ENCODE data around the gene CACNA1B. TPM values are rescaled to one million over a fixed set of nuclear protein-coding genes. Genes with fewer than 3 reads are reported as not detected.

CACNA1B gene
- total RNA-seq, 1 donor: under 0.01 TPM

DNA sequence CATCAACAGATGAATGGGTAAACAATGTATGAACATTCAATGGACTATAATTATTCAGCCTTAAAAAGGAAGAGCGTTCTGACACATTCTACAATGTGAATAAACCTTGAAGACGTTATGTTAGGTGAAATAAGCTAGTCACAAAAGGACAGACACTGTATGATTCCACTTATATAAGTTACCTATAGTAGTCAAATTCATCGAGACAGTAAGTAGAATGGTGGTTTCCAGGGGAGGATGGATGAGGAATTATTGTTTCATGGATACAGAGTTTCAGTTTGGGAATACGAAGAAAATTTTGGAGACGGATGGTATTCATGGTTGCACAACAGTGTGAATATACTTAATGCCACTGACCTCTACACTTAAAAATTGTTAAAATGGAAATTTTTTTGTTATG is 216.4 kb downstream of the CACNA1B start:
- DNase-seq (ENCODE audit: insufficient read length, low spot score, missing footprints): no peak
- H3K4me2 ChIP-seq (ENCODE audit: insufficient read depth, low read length): no peak overlapping the region
- H3K79me2 ChIP-seq (ENCODE audit: insufficient read depth, low read length): no peaks in the 10 kb centered on the region
- TF ChIP-seq, protein P1, sequence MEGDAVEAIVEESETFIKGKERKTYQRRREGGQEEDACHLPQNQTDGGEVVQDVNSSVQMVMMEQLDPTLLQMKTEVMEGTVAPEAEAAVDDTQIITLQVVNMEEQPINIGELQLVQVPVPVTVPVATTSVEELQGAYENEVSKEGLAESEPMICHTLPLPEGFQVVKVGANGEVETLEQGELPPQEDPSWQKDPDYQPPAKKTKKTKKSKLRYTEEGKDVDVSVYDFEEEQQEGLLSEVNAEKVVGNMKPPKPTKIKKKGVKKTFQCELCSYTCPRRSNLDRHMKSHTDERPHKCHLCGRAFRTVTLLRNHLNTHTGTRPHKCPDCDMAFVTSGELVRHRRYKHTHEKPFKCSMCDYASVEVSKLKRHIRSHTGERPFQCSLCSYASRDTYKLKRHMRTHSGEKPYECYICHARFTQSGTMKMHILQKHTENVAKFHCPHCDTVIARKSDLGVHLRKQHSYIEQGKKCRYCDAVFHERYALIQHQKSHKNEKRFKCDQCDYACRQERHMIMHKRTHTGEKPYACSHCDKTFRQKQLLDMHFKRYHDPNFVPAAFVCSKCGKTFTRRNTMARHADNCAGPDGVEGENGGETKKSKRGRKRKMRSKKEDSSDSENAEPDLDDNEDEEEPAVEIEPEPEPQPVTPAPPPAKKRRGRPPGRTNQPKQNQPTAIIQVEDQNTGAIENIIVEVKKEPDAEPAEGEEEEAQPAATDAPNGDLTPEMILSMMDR (IDR thresholded peaks at IDR 0.05; ENCODE audit: extremely low read depth, low read depth, low read length): no peak
- no peaks in the 10 kb centered on the region for H3K4me1 ChIP-seq (ENCODE audit: insufficient read depth, low read length)
- H3K9me3 ChIP-seq (ENCODE audit: low read depth, low read length): no peaks in the 10 kb centered on the region
- no peak overlapping the region for H3K27ac ChIP-seq (ENCODE audit: low read depth, low read length)
- H3K36me3 ChIP-seq (ENCODE audit: insufficient read depth, low read length): no peaks in the 10 kb centered on the region
- no peaks in the 10 kb centered on the region for H4K20me1 ChIP-seq (ENCODE audit: insufficient read depth, low read length)
- no peak overlapping the region for H3K4me3 ChIP-seq (ENCODE audit: insufficient read depth, low read length)
- no peaks in the 10 kb centered on the region for H3K27me3 ChIP-seq (ENCODE audit: insufficient read depth, low read length)
- no peak overlapping the region for H2AFZ ChIP-seq (ENCODE audit: low read length)

GRCh38 chr9:138095813-138096518 is 218.4 kb downstream of the CACNA1B start:
- no peaks in the 10 kb centered on the region for H4K20me1 ChIP-seq (ENCODE audit: insufficient read depth, low read length)
- no peak overlapping the region for H3K4me3 ChIP-seq (ENCODE audit: insufficient read depth, low read length)
- H3K36me3 ChIP-seq (ENCODE audit: insufficient read depth, low read length): no peaks in the 10 kb centered on the region
- no peak overlapping the region for H2AFZ ChIP-seq (ENCODE audit: low read length)
- DNase-seq (ENCODE audit: insufficient read length, low spot score, missing footprints): no peak
- H3K27ac ChIP-seq (ENCODE audit: low read depth, low read length): no peak overlapping the region
- no peaks in the 10 kb centered on the region for H3K4me1 ChIP-seq (ENCODE audit: insufficient read depth, low read length)
- no peaks in the 10 kb centered on the region for H3K27me3 ChIP-seq (ENCODE audit: insufficient read depth, low read length)
- no peak overlapping the region for H3K4me2 ChIP-seq (ENCODE audit: insufficient read depth, low read length)
- TF ChIP-seq, protein P1 (IDR thresholded peaks at IDR 0.05; ENCODE audit: extremely low read depth, low read depth, low read length): no peak
- H3K9me3 ChIP-seq (ENCODE audit: low read depth, low read length): no peaks in the 10 kb centered on the region
- H3K79me2 ChIP-seq (ENCODE audit: insufficient read depth, low read length): no peaks in the 10 kb centered on the region

GRCh38 chr9:138096519-138096845 is 218.9 kb downstream of the CACNA1B start:
- no peak overlapping the region for H3K4me2 ChIP-seq (ENCODE audit: insufficient read depth, low read length)
- H3K4me3 ChIP-seq (ENCODE audit: insufficient read depth, low read length): no peak overlapping the region
- no peaks in the 10 kb centered on the region for H4K20me1 ChIP-seq (ENCODE audit: insufficient read depth, low read length)
- no peak overlapping the region for H3K27ac ChIP-seq (ENCODE audit: low read depth, low read length)
- H3K27me3 ChIP-seq (ENCODE audit: insufficient read depth, low read length): no peaks in the 10 kb centered on the region
- H2AFZ ChIP-seq (ENCODE audit: low read length): no peak overlapping the region
- no peaks in the 10 kb centered on the region for H3K36me3 ChIP-seq (ENCODE audit: insufficient read depth, low read length)
- TF ChIP-seq, protein P1 (IDR thresholded peaks at IDR 0.05; ENCODE audit: extremely low read depth, low read depth, low read length): no peak
- peak; percentile 25 for DNase-seq (ENCODE audit: insufficient read length, low spot score, missing footprints)
- no peaks in the 10 kb centered on the region for H3K79me2 ChIP-seq (ENCODE audit: insufficient read depth, low read length)
- no peaks in the 10 kb centered on the region for H3K9me3 ChIP-seq (ENCODE audit: low read depth, low read length)
- no peaks in the 10 kb centered on the region for H3K4me1 ChIP-seq (ENCODE audit: insufficient read depth, low read length)

- no peaks in the 10 kb centered on the region for H3K27me3 ChIP-seq (ENCODE audit: insufficient read depth, low read length)
- H3K4me1 ChIP-seq (ENCODE audit: insufficient read depth, low read length): no peaks in the 10 kb centered on the region
- TF ChIP-seq, protein P1 (IDR thresholded peaks at IDR 0.05; ENCODE audit: extremely low read depth, low read depth, low read length): no peak
- H3K36me3 ChIP-seq (ENCODE audit: insufficient read depth, low read length): no peaks in the 10 kb centered on the region
- no peak overlapping the region for H3K4me3 ChIP-seq (ENCODE audit: insufficient read depth, low read length)
- H2AFZ ChIP-seq (ENCODE audit: low read length): no peak overlapping the region
- DNase-seq (ENCODE audit: insufficient read length, low spot score, missing footprints): peak; percentile 29
- H3K27ac ChIP-seq (ENCODE audit: low read depth, low read length): no peak overlapping the region
- no peaks in the 10 kb centered on the region for H3K79me2 ChIP-seq (ENCODE audit: insufficient read depth, low read length)
- no peak overlapping the region for H3K4me2 ChIP-seq (ENCODE audit: insufficient read depth, low read length)
- H3K9me3 ChIP-seq (ENCODE audit: low read depth, low read length): no peaks in the 10 kb centered on the region
- H4K20me1 ChIP-seq (ENCODE audit: insufficient read depth, low read length): no peaks in the 10 kb centered on the region
Measured at GRCh38 chr9:138097501-138097991, 220.0 kb downstream of the CACNA1B start.
